Hematopoietic multipotent progenitor cell treated with erythropoietin and hydrocortisone succinate and interleukin-3 and kit ligand, for 4 days (in vitro differentiated cells): ENCODE results near the gene HSF5.
"Not testable (repeated sequence)": the region's sequence is repeated elsewhere in the genome, so short reads cannot be mapped to it uniquely, and the experiment has no call there.

ENCODE experiments used
- DNase-seq: peaks from one replicate; pipeline ENCODE4 v3.0.0-alpha.2; 2015

Gene HSF5

DNA sequence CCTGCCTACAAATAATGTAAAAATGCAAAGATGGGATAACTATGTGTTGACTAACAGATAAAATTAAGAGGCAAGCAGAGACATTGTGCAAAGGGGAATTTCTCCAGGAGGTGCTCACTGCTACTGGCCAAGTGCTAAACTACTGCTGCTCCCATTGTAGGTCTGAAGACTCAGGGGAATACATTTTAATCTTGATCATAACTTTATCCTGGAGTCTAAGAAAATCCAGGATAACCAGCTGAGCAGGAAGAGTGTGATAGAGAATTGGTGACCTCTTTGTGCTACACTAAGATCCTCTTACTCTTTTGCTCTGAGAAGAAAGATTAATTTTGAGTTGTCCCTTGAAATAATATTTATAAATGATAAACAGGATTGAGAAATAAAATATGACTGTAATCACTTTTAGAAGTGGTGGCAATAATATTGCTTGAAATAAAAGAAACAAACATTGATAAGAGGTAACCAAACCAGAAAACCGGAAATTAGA lies 76.8 kb downstream of the HSF5 start:
- no peak for DNase-seq

DNA sequence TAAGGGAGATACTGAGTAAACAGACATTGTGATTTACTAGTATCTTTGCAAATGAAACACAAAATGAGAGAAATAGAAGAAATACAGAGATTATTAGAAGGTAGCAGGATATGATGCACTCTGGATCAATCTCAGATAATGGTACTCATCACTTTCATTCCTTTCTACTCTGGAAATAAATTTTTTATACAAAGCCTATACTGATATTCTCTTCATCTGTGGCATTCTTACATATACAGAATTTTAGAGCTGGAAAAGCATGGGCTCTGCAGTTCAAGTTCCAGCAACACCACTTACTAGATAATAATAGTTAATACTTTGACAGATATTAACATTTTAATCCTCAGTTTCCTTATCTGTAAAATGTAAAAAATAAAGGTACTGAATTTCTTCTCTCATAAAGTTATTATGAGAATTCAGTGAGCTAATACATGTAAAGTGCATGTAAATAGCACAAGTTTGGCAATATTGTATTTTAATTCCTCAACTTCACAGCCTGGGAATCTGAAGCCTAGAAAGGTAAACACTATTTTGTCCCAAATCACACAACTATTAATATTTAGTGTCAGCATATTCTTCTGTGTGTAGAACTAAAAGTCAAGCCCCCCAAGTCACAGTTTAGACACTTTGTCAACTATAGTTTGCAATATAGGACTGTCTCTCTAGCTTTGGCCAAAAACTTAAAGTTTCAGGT lies 77.3 kb downstream of the HSF5 start:
- no peak for DNase-seq

DNA sequence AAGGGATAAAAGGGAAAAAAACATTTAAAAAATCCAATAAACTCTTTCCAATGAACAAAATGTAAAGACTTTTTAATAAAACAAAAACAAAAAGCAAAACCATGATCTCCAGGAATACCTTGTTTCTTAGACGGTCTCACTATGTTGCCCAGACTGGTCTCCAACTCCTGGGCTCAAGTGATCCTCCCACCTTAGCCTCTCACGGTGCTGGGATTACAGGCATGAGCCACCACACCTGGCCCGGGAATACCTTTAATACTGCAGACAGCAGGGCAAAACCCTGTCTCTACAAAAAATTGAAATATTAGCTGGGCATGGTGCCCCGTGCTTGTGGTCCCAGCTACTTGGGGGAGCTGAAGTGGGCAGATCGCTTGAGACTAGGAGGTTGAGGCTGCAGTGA lies 78.8 kb downstream of the HSF5 start:
- DNase-seq, result no peak

DNA sequence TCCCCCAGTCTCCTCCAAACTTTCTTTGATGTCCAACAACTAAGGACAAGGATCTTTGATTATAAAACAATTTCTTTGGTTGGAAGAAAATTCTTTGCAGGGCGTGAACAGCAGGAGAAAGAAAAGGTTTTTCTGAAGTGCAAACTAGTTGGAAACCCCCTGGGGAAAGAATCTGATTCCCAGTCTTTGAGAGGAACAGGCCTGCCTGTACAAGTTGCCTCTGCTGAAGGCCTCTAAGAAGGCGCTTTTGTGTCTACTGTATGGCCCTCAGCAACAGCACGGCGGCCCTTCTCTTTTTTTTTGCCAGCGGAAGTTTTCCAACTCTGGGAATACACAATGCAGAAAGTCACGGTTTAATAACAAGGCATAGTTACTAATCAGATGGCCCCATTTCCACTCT lies 84.9 kb downstream of the HSF5 start:
- DNase-seq, result no peak

DNA sequence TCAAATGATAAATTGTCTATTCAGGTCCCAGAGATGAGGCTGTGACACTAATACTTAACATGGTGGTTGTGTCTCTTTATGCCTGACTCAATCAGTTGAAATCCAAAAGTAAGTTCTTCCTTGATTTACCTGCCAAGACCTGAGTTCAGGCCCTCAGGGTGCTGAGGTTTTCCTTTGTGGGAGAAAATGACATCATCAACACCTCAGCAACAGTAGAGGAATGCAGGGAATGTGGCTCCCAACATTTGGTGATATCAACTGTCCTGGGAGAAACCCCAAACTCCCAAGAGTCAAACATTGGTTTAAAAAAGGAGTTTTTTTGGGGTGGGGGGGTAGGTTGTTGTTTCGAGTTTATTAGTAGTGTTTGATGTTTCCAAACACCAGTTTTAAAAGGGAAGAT lies 85.5 kb downstream of the HSF5 start:
- DNase-seq, result no peak

DNA sequence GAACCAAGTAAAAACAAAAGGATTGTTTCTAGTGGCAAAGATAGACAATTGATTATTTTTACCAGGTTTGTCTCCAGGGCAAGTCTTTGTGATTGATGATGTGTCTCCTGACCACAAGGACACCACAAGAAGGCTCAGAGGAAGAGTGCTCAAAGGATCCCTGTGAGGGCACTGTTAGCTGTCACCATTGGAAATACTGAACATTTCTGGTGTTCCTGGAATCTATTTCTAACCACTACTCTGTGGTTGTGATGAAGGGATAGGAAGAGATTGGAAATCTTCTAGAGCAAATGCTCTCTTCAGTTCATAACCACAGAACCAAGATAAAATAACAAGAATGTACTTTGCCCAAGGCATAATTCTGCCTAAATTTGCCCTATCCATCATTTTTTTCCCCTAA lies 86.2 kb downstream of the HSF5 start:
- peak; percentile 58 for DNase-seq

DNA sequence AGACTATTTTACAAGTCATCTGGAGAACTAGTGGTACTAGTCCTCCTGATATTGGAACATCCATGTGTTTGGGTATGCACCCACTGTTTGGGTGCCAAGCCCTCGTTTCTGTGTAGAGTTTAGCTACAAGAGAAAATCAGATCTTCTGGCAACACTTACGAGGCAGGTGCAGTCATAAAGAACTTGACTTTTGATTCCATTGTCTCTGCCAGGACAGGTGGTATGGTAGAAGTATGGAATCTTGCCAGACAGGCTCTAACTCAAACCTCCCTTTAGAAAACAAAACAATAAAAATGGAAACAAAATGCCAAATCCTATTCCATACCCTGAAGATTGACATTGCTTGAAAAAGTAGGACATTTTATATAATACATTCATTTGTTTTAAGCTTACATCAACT lies 86.9 kb downstream of the HSF5 start:
- DNase-seq, result no peak

DNA sequence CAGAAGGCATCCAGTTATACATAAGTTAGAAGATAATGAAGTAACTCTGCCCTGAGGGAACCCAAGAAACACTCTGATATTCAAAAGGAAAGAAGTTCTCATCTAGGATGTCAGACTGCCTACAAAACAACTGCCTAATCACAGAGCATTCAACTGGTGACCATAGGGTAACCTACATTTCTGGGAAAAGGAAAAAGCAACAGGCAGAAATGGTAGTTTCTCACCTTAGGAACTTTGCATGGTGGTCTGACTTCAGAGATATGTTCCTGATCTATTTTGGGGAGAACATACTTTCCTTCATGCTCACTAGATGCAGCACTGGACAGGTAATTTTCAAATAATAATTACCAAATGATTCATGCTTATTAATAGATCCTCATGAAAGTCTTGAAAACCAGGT lies 87.4 kb downstream of the HSF5 start:
- no peak for DNase-seq

DNA sequence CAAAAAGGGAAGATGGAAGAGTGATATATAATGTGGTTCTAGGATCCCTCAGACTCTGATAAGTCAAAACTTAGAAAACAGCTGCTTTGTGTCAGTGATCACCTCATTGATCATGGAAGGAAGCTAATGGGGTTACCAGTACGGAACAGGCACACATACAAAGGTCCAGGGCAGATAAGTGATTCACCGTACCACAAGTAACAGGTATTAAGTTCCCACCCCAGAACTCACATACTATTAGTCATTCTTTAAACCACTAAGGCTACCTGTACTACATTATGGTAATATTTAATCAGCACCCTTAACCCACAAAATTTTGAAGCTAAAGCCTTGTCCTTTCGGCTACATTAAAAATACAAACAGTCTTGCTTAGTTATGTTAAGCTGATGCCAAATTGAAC lies 88.2 kb downstream of the HSF5 start:
- DNase-seq, result no peak

DNA sequence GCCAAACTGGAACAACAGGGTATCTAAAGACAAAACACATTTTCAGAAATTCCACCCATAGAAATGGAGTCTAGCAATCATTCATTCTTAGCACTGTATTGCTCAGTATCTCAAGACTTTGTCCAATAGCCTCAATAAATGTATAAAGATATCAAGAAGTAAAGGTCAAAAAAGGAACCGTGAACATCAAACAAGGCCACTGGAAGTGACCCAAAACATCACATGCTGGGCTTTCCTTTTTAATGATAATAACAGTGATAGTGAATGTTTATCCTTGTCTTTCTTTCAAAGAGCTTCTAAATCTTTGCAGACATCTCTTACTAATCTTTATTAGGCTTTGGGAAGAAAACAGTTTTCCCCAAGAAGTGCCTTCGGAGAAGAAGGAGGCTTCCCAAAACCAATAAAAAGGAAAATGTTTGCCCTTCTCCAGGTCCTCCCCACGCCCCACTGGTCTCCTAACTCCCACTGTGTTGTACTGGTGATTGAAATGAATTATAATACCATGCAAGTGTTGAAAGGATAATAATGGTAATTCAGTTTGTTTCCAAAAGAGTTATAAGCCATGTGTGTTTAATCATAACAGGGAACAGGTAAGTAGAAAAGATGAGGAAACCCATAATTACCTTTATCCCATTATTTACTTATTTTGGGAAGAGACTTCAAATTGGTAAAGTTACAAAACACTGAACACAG lies 89.5 kb downstream of the HSF5 start:
- DNase-seq, result no peak

DNA sequence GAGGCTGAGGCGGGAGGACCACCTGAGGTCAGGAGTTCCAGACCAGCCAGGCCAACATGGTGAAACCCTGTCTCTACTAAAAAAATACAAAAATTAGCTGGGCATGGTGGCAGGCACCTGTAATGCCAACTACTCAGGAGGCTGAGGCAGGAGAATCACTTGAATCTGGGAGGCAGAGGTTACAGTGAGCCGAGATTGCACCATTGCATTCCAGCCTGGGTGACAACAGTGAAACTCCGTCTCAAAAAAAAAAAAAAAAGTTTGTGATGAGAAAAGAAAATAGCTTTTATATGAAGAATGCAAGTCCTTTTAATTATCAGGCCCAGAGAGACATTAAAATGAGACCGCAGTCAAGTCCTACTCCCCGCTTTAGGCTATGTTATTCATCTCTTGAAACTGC lies 90.8 kb downstream of the HSF5 start:
- not testable (repeated sequence) for DNase-seq

DNA sequence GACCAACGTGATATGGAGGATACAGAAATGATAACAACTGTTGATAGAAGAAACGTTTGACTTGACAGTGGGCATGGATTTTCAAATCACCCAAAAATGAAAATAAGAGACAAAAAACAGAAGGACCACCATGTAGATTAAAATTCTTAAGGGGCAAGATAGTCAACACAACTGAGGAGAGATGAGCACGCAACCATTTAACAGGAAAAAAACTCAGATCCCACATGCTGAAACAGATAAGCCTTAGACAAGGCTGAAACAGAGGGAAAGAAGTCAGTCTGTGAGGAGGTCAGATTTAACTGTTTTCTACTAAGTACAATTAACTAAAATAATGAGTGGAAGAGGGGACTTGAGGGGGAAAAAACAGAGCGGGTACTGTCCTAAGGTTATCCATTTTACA lies 92.0 kb downstream of the HSF5 start:
- DNase-seq, result no peak

DNA sequence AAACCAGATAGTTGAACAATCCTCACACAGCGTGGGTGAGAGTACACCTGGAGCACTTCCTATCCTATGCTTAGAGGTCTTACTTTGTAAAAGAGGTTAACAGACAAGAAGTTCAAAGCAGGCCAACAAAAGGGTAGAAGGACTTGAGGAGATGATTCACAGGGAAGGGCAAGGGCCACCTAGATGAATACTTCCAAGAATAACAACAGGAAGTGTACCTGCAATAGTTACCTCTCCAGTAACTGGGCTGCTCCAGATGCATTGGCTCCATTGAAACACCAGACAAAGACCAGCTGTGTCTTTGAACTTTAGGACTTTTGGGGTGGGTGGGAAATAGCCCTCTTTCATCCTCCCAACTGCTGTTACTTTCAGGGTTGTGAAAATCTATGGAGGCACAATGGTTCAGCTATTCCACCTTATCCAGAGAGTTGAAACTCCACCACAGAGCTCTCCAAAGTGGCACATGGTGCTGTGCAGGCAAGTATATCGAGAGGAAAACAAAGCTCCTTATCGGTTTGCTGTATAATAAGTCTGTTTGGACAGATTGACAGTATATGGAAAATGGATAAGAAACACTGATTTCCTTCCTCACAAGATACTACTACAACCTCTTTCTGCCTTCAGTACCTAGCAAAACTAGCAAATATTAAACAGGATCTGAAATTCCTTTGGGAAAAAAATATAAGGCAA lies 93.5 kb downstream of the HSF5 start:
- DNase-seq, result no peak

DNA sequence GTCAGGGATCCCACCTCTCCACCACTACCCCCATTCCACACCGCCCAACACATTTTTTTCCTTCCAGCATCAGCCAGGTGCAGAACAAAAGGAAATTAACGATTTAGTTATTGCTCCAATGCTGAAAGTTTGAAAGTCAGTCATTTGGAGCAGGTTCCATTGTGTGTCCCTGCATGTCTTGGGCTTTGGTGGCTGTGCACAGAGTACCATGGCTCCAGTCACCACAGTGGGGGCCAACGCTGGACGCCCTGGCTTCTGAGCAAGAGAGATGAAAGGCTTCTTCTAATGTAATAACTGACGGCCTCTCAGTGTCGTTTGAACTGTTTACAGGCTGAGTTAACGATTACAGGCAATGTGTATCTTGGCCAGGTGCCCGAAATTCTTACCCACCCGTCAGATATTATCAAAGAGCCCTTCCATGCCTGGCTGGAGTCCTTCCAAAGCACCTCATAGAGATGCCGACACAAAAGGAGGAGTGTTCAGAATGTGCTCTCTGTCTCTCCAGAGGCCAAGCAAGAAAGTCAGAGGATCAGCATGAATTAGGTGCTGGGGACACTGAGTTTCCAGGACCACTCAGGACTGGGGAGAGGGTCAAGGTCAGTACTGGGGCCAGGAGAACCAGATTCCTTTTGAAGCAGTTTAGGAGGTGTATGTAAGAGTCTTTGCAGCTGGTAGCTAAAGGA lies 96.8 kb downstream of the HSF5 start:
- peak; percentile 82 for DNase-seq

DNA sequence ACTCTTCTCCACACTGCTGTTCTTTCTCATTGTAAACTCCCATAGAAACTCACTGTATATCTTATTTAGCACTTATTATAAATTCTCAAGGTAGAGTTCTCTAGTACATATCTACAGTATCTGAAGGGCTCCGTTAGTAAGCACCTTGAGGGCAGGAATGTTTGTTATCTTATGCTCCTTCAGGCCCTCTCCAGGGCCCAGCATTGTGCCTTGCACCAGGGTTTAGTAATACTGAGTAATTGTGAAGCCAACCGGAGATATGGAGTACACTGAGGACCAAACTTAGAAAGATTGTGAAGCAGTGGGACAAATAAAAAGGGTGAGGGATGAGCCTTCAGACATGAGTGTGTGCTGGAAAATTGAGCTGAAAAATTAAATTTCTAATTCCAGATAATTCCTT lies 97.3 kb downstream of the HSF5 start:
- no peak for DNase-seq

DNA sequence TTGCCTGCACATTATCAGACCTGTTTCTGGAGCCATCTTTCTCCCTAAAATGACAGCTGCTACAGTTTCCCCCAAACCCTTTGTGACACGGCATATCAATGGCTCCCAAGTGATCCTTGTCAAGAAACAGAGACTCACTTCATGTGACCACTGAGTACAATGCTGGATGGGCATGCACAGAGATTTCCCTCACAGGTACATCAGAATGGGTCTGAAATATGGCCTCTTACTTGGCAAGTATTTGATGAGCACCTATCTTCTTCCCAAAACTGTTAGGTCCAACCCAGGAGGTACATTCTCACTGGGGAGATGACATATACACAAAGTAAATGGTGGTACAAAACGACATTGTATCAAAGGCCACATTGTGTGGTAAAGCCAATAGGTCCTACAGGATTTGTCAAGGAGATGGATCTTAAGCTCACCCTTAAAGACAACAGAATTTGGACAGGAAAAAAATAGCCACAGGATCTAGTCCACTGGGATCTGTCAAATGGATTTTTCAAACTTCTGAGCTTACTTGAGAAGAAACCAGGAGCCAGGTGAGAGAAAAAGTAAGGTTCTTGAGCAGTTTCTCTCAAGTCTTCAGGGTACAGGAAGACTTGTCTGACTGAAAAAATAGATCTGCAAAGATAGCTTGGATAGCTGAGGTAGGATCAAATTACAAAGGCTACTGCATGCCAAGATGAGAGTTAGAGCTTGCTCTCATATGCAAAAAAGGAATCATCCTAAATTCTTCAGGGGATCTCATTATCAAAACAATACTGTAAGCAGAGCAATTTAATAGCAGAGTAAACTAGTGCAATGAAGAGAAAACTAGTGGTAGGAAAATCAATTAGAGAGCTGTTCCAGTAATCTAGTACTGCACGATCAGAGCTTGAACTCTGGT lies 99.7 kb downstream of the HSF5 start:
- DNase-seq, result no peak

DNA sequence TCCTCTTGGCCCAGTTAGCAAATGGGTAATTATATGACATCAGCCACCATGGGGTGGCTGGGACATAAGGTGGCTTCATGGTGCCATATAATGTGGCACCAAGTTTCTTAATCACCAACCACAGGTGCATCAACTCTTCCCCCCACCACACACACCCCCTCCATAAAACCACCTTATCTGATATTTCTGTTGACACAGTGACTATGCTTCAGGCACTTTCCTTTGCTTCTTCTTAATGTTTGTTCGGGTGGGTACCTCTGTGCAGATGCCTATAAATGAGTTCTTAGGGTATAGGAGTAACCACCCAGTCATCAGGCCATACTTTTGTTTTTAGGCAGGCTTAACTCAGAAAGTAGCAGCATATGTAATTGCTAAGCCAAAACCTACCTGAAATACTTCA lies 100.4 kb downstream of the HSF5 start:
- DNase-seq, result peak; percentile 42

DNA sequence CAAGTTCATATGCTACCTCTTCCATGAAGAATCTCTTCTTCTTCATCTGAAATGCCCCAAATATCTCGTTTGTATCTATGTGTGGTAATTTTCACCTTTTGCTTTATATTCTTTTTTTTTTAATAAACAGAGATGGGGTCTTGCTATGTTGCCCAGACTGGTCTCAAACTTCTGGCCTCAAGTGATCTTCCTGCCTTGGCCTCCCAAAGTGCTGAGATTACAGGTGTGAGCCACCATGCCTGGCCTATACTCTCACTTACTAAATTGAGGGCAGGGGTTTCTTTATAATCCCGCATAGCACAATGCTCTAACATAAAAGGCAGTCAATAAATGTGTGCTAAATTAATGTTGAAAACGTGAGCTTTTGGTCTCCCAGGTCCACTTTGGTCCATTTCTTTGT lies 101.5 kb downstream of the HSF5 start:
- DNase-seq, result no peak

DNA sequence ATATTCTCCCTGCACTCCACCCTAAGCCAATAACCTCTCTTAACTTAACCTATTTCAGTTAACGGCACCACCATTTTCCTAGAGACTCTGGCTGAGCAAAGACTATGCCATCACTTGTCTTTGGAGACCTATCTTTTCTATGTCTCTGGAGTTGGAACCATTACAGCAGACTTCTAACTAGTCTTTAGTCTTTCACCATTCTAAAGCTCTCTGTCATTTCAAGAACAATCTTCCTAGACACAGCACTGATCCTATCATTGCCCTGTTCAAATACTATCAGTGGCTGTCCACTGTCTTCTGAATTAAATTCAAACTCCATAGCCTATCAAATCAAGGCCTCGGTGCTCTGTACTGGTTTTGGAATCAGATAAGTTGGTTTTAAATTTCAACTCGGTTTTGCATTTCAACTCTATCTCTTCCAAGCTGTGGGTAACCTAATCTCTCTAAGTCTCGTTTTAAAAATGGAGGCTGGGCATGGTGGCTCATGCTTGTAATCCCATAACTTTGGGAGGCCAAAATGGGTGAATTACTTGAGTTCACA lies 102.8 kb downstream of the HSF5 start:
- no peak for DNase-seq

DNA sequence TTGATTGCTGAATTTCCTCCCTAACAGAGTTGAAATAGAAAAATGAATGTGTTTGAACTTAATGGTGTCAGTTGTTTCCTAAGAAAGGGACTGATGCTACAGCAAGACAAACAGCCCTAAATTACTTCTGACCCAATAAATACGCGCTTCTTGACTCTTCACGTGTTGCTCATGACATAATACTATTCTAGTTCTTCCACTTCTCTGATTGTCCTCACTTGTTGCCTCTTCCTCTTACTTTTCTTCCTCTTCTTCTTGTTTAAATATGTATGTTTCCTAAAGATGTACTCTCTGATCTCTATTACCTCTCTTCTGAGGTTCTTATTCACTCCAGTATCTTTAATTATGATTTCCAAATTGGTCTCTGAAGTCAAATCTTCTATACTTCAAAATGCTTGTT lies 103.3 kb downstream of the HSF5 start:
- no peak for DNase-seq

DNA sequence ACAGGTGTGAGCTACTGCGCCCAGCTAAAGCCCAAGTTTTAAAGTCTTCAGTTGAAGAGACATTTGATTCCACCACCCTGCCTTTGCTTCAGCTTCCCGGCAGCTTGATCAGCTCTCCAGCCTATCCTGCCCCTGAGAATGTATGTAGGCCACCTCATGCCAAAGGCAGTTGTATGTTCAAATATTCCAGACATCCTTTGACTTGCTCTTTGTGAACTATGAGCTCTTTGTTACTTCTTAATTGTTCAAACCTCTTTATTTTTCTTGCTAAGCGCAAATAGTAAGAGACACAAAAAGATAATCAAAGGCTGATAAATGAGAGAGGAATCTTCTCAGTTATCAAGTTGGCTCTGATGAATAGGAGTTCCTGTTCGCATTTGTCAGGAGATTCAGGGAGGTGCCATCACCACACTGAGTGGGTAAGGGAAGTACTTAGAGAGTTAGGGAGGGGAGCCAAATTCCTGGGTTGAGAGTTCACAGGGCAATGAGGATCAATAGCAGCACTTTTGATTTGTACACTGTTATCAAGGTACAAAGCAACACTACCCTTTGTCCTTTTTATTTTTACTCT lies 104.2 kb downstream of the HSF5 start:
- DNase-seq, result no peak

DNA sequence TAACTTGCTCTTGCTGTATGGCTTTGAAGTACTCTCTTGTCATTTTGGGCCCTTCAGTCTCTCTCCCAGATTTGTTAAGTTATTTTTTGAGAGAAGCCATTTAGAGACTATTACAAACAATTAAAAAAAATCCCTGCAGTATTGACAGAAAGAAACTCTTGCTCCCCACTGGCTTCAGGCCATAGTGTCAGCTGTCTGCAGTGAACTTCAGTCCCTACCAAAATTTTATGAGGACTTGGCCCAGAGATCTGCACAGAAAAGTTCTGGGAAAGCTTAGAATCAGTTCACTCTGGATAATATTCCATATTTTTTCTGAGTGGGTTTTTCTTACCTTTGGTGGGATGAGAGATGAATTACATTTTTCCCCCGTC lies 105.4 kb downstream of the HSF5 start:
- DNase-seq, result no peak
